Breast epithelium (tissue), 4 donors: ENCODE data around the gene COMMD1. TPM values are rescaled to one million over a fixed set of nuclear protein-coding genes. Genes with fewer than 3 reads are reported as not detected.

Experiments
- DNase-seq, 2 donors: peaks; one replicate each; pipeline ENCODE4 v3.0.0-alpha.2; 2019; ENCODE audit warnings: low spot score in 2 of 2
- H3K27ac ChIP-seq, 2 donors: fragments of 200-600 bp; sonication (generic) in 1 of 2; one replicate each; pipeline ENCODE4 v1.5.1; 2016 to 2019; ENCODE audit warnings: mild to moderate bottlenecking in 1 of 2
- H3K27me3 ChIP-seq, 2 donors: fragments of 200-600 bp; sonication (generic) in 1 of 2; one replicate each; pipeline versions ENCODE4 v1.5.1 to v1.6.0; 2017 to 2019; ENCODE audit warnings: control low read depth in 1 of 2, mild to moderate bottlenecking in 1 of 2
- H3K36me3 ChIP-seq: fragments of 200-600 bp; one replicate; pipeline ENCODE4 v1.5.1; 2019
- H3K4me1 ChIP-seq, 2 donors: fragments of 200-600 bp; sonication (generic); one replicate each; pipeline ENCODE4 v1.5.1; 2016 to 2019; ENCODE audit warnings: control low read depth in 1 of 2
- H3K4me3 ChIP-seq, 3 donors: fragments of 200-600 bp; sonication (generic); 1 replicate in 2 of 3; 2 replicates in 1 of 3; pipeline ENCODE4 v1.5.1; 2016 to 2019; ENCODE audit warnings: mild to moderate bottlenecking in 3 of 3, moderate library complexity in 2 of 3
- H3K9me3 ChIP-seq, 2 donors: fragments of 200-600 bp; sonication (generic) in 1 of 2; one replicate each; pipeline ENCODE4 v1.5.1; 2016 to 2019; ENCODE audit warnings: control low read depth in 1 of 2
- CTCF ChIP-seq, 3 donors: fragments of 450-650 bp; IDR thresholded peaks; one replicate each; pipeline ENCODE4 v1.5.1; 2016 to 2017; ENCODE audit warnings: antibody characterized with exemption in 3 of 3, mild to moderate bottlenecking in 3 of 3, moderate library complexity in 3 of 3
- POLR2A ChIP-seq: fragments of 450-650 bp; IDR thresholded peaks from one replicate; pipeline ENCODE4 v1.6.1; 2016; ENCODE audit warnings: antibody characterized with exemption, mild to moderate bottlenecking, moderate library complexity
- POLR2AphosphoS5 ChIP-seq, 3 donors: sonication (generic); formaldehyde crosslinking; IDR thresholded peaks; one replicate each; pipeline ENCODE4 v1.6.1; 2017; ENCODE audit warnings: antibody characterized with exemption in 3 of 3
- intact Hi-C: fragments of 100-400 bp; cut with DNase I; formaldehyde crosslinking; loops from one replicate; pipeline ENCODE4 v1.15.1; 2023; ENCODE audit warnings: low total_unique reads
- total RNA-seq, 3 donors: library from RNA; depleted of rRNA; stranded (reverse); fragments of >200 nt; gene quantifications; one replicate each; pipeline ENCODE4 v1.1.0, GENCODE V29; 2016

The COMMD1 gene
- total RNA-seq, 3 donors from 2014 or later, result 38.4 to 63.8 (median 56.4) TPM

- no peaks in the 10 kb centered on the region for H3K9me3 ChIP-seq
- H3K4me3 ChIP-seq, result peak overlapping the region; percentile 79 to 94 (median 92)
- H3K4me1 ChIP-seq, result peaks cover 0 to 10% of the 10 kb centered on the region in 2 donors
- no peaks in the 10 kb centered on the region for H3K36me3 ChIP-seq
- H3K27ac ChIP-seq, result peak overlapping the region; percentile 96 to 98
- DNase-seq, result no peak
- H3K27me3 ChIP-seq, result no peaks in the 10 kb centered on the region
- TF ChIP-seq POLR2AphosphoS5 (IDR thresholded peaks at IDR 0.05) (no peak), CTCF (IDR thresholded peaks at IDR 0.05) (no peak), POLR2A (no peak)
- intact Hi-C loops, result no loop called here
These were observed 17.7 kb upstream of the COMMD1 start for GRCh38 chr2:61887717-61888266.

- H3K36me3 ChIP-seq, result no peaks in the 10 kb centered on the region
- intact Hi-C loops, result no loop called here
- no peaks in the 10 kb centered on the region for H3K9me3 ChIP-seq
- no peaks in the 10 kb centered on the region for H3K27me3 ChIP-seq
- peak within 1 kb of the TSS; percentile 96 to 98 for H3K27ac ChIP-seq
- H3K4me3 ChIP-seq, result peak within 1 kb of the TSS; percentile 79 to 94 (median 92)
- peak; percentile 80 for TF ChIP-seq POLR2A
- peak in 1 of 3 donors; percentile 16 for TF ChIP-seq CTCF (IDR thresholded peaks at IDR 0.05)
- peak; percentile 94 to 98 (median 96) for TF ChIP-seq POLR2AphosphoS5 (IDR thresholded peaks at IDR 0.05)
- DNase-seq, result peak; percentile 75 to 81
- peaks cover 0 to 10% of the 10 kb centered on the region in 2 donors for H3K4me1 ChIP-seq
These were observed 17.0 kb upstream of the COMMD1 start, which contains the start of gene CCT4 for GRCh38 chr2:61888267-61889055. TSS of gene CCT4 (minus strand) at chr2:61888656. CDS start at chr2:61888507, 149 bp downstream.

- Histone ChIP-seq H3K4me3 (no peak overlapping the region), H3K9me3 (no peaks in the 10 kb centered on the region), H3K36me3 (no peaks in the 10 kb centered on the region), H3K27ac (no peak overlapping the region), H3K4me1 (no peaks in the 10 kb centered on the region), H3K27me3 (no peaks in the 10 kb centered on the region)
- no peak for TF ChIP-seq CTCF (IDR thresholded peaks at IDR 0.05)
- no peak for TF ChIP-seq POLR2AphosphoS5 (IDR thresholded peaks at IDR 0.05)
- no peak for TF ChIP-seq POLR2A
- DNase-seq, result no peak
- intact Hi-C loops, result no loop called here
These were observed 6.7 kb upstream of the COMMD1 start for GRCh38 chr2:61898810-61899209.

- H3K36me3 ChIP-seq, result no peaks in the 10 kb centered on the region
- H3K9me3 ChIP-seq, result no peaks in the 10 kb centered on the region
- no peak overlapping the region for H3K4me3 ChIP-seq
- no peaks in the 10 kb centered on the region for H3K4me1 ChIP-seq
- H3K27ac ChIP-seq, result no peak overlapping the region
- TF ChIP-seq POLR2A (no peak), POLR2AphosphoS5 (IDR thresholded peaks at IDR 0.05) (no peak), CTCF (IDR thresholded peaks at IDR 0.05) (no peak)
- no peak for DNase-seq
- intact Hi-C loops, result no loop called here
- no peaks in the 10 kb centered on the region for H3K27me3 ChIP-seq
These were observed 5.2 kb upstream of the COMMD1 start for GRCh38 chr2:61900281-61900680.

GRCh38 chr2:61906186-61906470 lies 654 bp downstream of the COMMD1 start:
- intact Hi-C loops, result no loop called here
- H3K4me3 ChIP-seq, result peak overlapping the region; percentile 79 to 86 (median 83)
- H3K27ac ChIP-seq, result peak overlapping the region; percentile 78 to 80
- no peak for DNase-seq
- no peaks in the 10 kb centered on the region for H3K9me3 ChIP-seq
- no peaks in the 10 kb centered on the region for H3K27me3 ChIP-seq
- no peak for TF ChIP-seq POLR2AphosphoS5 (IDR thresholded peaks at IDR 0.05)
- TF ChIP-seq CTCF (IDR thresholded peaks at IDR 0.05), result no peak
- TF ChIP-seq POLR2A, result no peak
- H3K36me3 ChIP-seq, result no peaks in the 10 kb centered on the region
- H3K4me1 ChIP-seq, result no peaks in the 10 kb centered on the region
